ENCODE results near the gene PTPRM. TPM values are rescaled to one million over a fixed set of nuclear protein-coding genes. Genes with fewer than 3 reads are reported as not detected.

PTPRM gene
- total RNA-seq, 1 experiment from 2014 or later = 45.6 TPM

GRCh38 chr18:8277270-8277669 is 710.2 kb downstream of the PTPRM start:
- no peaks in the 10 kb centered on the region for H3K4me1 ChIP-seq (ENCODE audit: insufficient read depth, low read length)
- no peak for DNase-seq
- POLR2A ChIA-PET (ENCODE audit: unreplicated experiment) = interaction anchor here (0.7 kb wide), 1 partner anchor 302 kb away, joined by 5 read pairs; no protein-coding TSS in a partner anchor

DNA sequence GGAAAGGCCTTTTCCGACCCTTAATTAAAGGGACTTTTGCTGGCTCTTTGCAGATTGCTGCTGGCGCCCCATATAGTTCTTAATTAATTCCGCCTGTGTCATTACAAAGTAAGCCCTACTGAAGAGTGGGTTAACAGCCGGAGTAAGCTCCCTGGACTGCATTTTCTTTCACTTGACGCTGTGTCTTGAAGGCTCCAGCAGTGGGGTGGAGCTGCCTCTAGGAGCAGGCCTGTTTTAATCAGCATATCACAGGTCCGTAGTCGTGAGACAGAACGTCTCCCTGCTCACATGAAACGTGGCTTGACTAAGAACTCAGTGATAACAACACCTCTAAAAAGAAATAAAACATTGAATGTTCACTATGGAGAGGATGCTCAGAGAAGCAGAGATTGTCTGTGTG is 712.2 kb downstream of the PTPRM start:
- no peak overlapping the region for H2AFZ ChIP-seq (ENCODE audit: low read length)
- ATAC-seq = no peak
- CTCF ChIA-PET = no interaction called here
- no TSS peak for BruUV-seq (replicated peaks)
- no peak overlapping the region for H3K27ac ChIP-seq (ENCODE audit: low read length)
- H3K4me2 ChIP-seq (ENCODE audit: low read length) = no peak overlapping the region
- no peak for DNase-seq
- H3K36me3 ChIP-seq (ENCODE audit: low read depth, low read length) = no peaks in the 10 kb centered on the region
- intact Hi-C loops (cut with micrococcal nuclease) = no loop called here
- POLR2A ChIA-PET (ENCODE audit: unreplicated experiment) = no interaction called here
- no peaks in the 10 kb centered on the region for H3K4me1 ChIP-seq (ENCODE audit: insufficient read depth, low read length)
- no peaks in the 10 kb centered on the region for H3K9me3 ChIP-seq (ENCODE audit: low read length)
- no peak overlapping the region for H3K9ac ChIP-seq (ENCODE audit: low read length)
- no peaks in the 10 kb centered on the region for H3F3A ChIP-seq (ENCODE audit: low read length, unreplicated experiment)
- H3K4me3 ChIP-seq (ENCODE audit: low read length) = no peak overlapping the region
- H3K79me2 ChIP-seq (ENCODE audit: low read length) = no peaks in the 10 kb centered on the region
- TF ChIP-seq CTCF (conservative IDR thresholded peaks at IDR 0.05; ENCODE audit: low read depth, low read length) (no peak), EZH2phosphoT487 (IDR thresholded peaks at IDR 0.05; ENCODE audit: borderline replicate concordance, low read length) (no peak), EZH2 (IDR thresholded peaks at IDR 0.05; ENCODE audit: low read length, unreplicated experiment) (no peak)
- no peaks in the 10 kb centered on the region for H4K20me1 ChIP-seq (ENCODE audit: low read length)
- no peaks in the 10 kb centered on the region for H3K27me3 ChIP-seq (ENCODE audit: low read length)
- no peaks in the 10 kb centered on the region for H3K9me2 ChIP-seq (replicated peaks; ENCODE audit: low read length)

More at GRCh38 chr18:8277270-8277669, 710.2 kb downstream of the PTPRM start:
- TF ChIP-seq EZH2 (IDR thresholded peaks at IDR 0.05; ENCODE audit: low read length, unreplicated experiment) = no peak
- TF ChIP-seq EZH2phosphoT487 (IDR thresholded peaks at IDR 0.05; ENCODE audit: borderline replicate concordance, low read length) = no peak
- TF ChIP-seq CTCF (conservative IDR thresholded peaks at IDR 0.05; ENCODE audit: low read depth, low read length) = no peak
- Histone ChIP-seq H3K9me2 (replicated peaks; ENCODE audit: low read length) (no peaks in the 10 kb centered on the region), H3F3A (ENCODE audit: low read length, unreplicated experiment) (no peaks in the 10 kb centered on the region), H3K9me3 (ENCODE audit: low read length) (no peaks in the 10 kb centered on the region), H3K4me2 (ENCODE audit: low read length) (no peak overlapping the region), H3K9ac (ENCODE audit: low read length) (no peak overlapping the region), H3K4me3 (ENCODE audit: low read length) (no peak overlapping the region), H3K79me2 (ENCODE audit: low read length) (no peaks in the 10 kb centered on the region), H3K27ac (ENCODE audit: low read length) (no peak overlapping the region), H2AFZ (ENCODE audit: low read length) (no peak overlapping the region), H4K20me1 (ENCODE audit: low read length) (no peaks in the 10 kb centered on the region), H3K27me3 (ENCODE audit: low read length) (no peaks in the 10 kb centered on the region), H3K36me3 (ENCODE audit: low read depth, low read length) (no peaks in the 10 kb centered on the region)
- no peak for ATAC-seq
- no TSS peak for BruUV-seq (replicated peaks)
- CTCF ChIA-PET = no interaction called here
- intact Hi-C loops (cut with micrococcal nuclease) = no loop called here

DNA sequence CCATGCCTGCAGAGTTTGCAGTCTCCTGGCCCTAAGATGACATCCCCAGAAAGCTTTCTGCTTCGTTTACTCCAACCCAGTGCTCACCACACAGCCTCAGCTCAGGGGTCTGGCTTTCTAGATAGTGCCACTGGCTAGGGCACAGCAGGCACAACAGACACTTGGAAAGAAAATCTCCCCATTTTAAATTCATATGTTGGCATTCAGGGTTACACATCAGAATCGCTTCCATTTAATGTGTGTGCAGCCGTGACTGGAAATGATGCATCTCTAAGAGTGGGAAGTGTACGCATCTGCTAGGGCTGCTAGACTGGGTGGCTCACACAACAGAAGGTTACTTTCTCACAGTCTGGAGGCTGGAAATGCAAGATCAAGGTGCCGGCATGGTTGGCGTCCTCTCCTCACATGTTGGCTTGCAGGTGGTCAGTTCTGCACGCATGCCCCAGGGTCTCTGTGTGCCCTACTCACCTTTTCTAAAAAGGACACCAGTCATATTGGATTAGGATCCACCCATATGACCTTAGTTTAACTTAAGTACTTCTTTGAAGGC is 712.7 kb downstream of the PTPRM start:
- H3K9me2 ChIP-seq (replicated peaks; ENCODE audit: low read length) = no peaks in the 10 kb centered on the region
- H3K27ac ChIP-seq (ENCODE audit: low read length) = no peak overlapping the region
- ChIA-PET POLR2A (ENCODE audit: unreplicated experiment) (no interaction called here), CTCF (no interaction called here)
- TF ChIP-seq CTCF (conservative IDR thresholded peaks at IDR 0.05; ENCODE audit: low read depth, low read length) = no peak
- TF ChIP-seq EZH2 (IDR thresholded peaks at IDR 0.05; ENCODE audit: low read length, unreplicated experiment) = no peak
- no peak for TF ChIP-seq EZH2phosphoT487 (IDR thresholded peaks at IDR 0.05; ENCODE audit: borderline replicate concordance, low read length)
- no peaks in the 10 kb centered on the region for H3K36me3 ChIP-seq (ENCODE audit: low read depth, low read length)
- no peaks in the 10 kb centered on the region for H4K20me1 ChIP-seq (ENCODE audit: low read length)
- no peaks in the 10 kb centered on the region for H3K9me3 ChIP-seq (ENCODE audit: low read length)
- no peak for ATAC-seq
- no peaks in the 10 kb centered on the region for H3K79me2 ChIP-seq (ENCODE audit: low read length)
- H3K9ac ChIP-seq (ENCODE audit: low read length) = no peak overlapping the region
- H2AFZ ChIP-seq (ENCODE audit: low read length) = no peak overlapping the region
- no peaks in the 10 kb centered on the region for H3K4me1 ChIP-seq (ENCODE audit: insufficient read depth, low read length)
- H3F3A ChIP-seq (ENCODE audit: low read length, unreplicated experiment) = no peaks in the 10 kb centered on the region
- H3K4me2 ChIP-seq (ENCODE audit: low read length) = no peak overlapping the region
- H3K27me3 ChIP-seq (ENCODE audit: low read length) = no peaks in the 10 kb centered on the region
- intact Hi-C loops (cut with micrococcal nuclease) = no loop called here
- DNase-seq = no peak
- BruUV-seq (replicated peaks) = no TSS peak
- no peak overlapping the region for H3K4me3 ChIP-seq (ENCODE audit: low read length)
